ENCODE data around the gene ZNRF3. TPM values are rescaled to one million over a fixed set of nuclear protein-coding genes. Genes with fewer than 3 reads are reported as not detected.
A peak's percentile ranks its signal among the peaks of the same experiment; 100 is the strongest.
"Not testable (repeated sequence)": the region's sequence is repeated elsewhere in the genome, so short reads cannot be mapped to it uniquely, and the experiment has no call there.

ZNRF3 gene
- total RNA-seq, 2 donors from 2014 or later = 0.66 to 1.7 TPM

- no peak overlapping the region for H3K27ac Mint-ChIP-seq
- ATAC-seq (no peak), DNase-seq (ENCODE audit: low spot score in 2 of 2) (no peak)
- H3K9me3 Mint-ChIP-seq = no peaks in the 10 kb centered on the region
- H3K36me3 Mint-ChIP-seq = no peaks in the 10 kb centered on the region
Measured at GRCh38 chr22:29081517-29082236, 198.3 kb downstream of the ZNRF3 start.

- no peaks in the 10 kb centered on the region for H3K36me3 Mint-ChIP-seq
- ATAC-seq (no peak), DNase-seq (ENCODE audit: low spot score in 2 of 2) (no peak)
- no peaks in the 10 kb centered on the region for H3K9me3 Mint-ChIP-seq
- peak overlapping the region in 1 of 2 donors; percentile 29 for H3K27ac Mint-ChIP-seq
Measured at GRCh38 chr22:29082826-29083545, 199.6 kb downstream of the ZNRF3 start.

- not testable (repeated sequence) for DNase-seq (ENCODE audit: low spot score in 2 of 2); ATAC-seq; H3K36me3 Mint-ChIP-seq; H3K27ac Mint-ChIP-seq; H3K9me3 Mint-ChIP-seq
Measured at GRCh38 chr22:29083576-29083932, 200.2 kb downstream of the ZNRF3 start.

- Mint-ChIP-seq H3K27ac (no peak overlapping the region), H3K9me3 (no peaks in the 10 kb centered on the region), H3K36me3 (no peaks in the 10 kb centered on the region)
- DNase-seq (ENCODE audit: low spot score in 2 of 2) = no peak
- no peak for ATAC-seq
Measured at GRCh38 chr22:29083933-29084591, 200.7 kb downstream of the ZNRF3 start.

GRCh38 chr22:29087012-29087411 is 203.6 kb downstream of the ZNRF3 start:
- no peak for ATAC-seq
- H3K27ac Mint-ChIP-seq = no peak overlapping the region
- no peak for DNase-seq (ENCODE audit: low spot score in 2 of 2)
- no peaks in the 10 kb centered on the region for H3K36me3 Mint-ChIP-seq
- no peaks in the 10 kb centered on the region for H3K9me3 Mint-ChIP-seq

- no peak for DNase-seq (ENCODE audit: low spot score in 2 of 2)
- no peaks in the 10 kb centered on the region for H3K9me3 Mint-ChIP-seq
- no peaks in the 10 kb centered on the region for H3K36me3 Mint-ChIP-seq
- H3K27ac Mint-ChIP-seq = no peak overlapping the region
- no peak for ATAC-seq
Measured at GRCh38 chr22:29088809-29089208, 205.4 kb downstream of the ZNRF3 start.

GRCh38 chr22:29089507-29089906 is 206.1 kb downstream of the ZNRF3 start:
- DNase-seq (ENCODE audit: low spot score in 2 of 2) = no peak
- Mint-ChIP-seq H3K9me3 (no peaks in the 10 kb centered on the region), H3K27ac (no peak overlapping the region), H3K36me3 (no peaks in the 10 kb centered on the region)
- ATAC-seq = no peak

- Mint-ChIP-seq H3K9me3 (no peaks in the 10 kb centered on the region), H3K36me3 (no peaks in the 10 kb centered on the region), H3K27ac (no peak overlapping the region)
- no peak for ATAC-seq
- no peak for DNase-seq (ENCODE audit: low spot score in 2 of 2)
Measured at GRCh38 chr22:29090039-29090438, 206.7 kb downstream of the ZNRF3 start.

- peak overlapping the region in 1 of 2 donors; percentile 2 for H3K27ac Mint-ChIP-seq
- DNase-seq (ENCODE audit: low spot score in 2 of 2) (no peak), ATAC-seq (no peak)
- no peaks in the 10 kb centered on the region for H3K36me3 Mint-ChIP-seq
- H3K9me3 Mint-ChIP-seq = no peaks in the 10 kb centered on the region
Measured at GRCh38 chr22:29092243-29092642, 208.9 kb downstream of the ZNRF3 start.

GRCh38 chr22:29093030-29093429 is 209.7 kb downstream of the ZNRF3 start:
- Mint-ChIP-seq H3K27ac (no peak overlapping the region), H3K9me3 (no peaks in the 10 kb centered on the region), H3K36me3 (no peaks in the 10 kb centered on the region)
- no peak for ATAC-seq
- DNase-seq (ENCODE audit: low spot score in 2 of 2) = no peak

- Mint-ChIP-seq H3K9me3 (no peaks in the 10 kb centered on the region), H3K27ac (no peak overlapping the region), H3K36me3 (no peaks in the 10 kb centered on the region)
- no peak for DNase-seq (ENCODE audit: low spot score in 2 of 2)
- ATAC-seq = no peak
Measured at GRCh38 chr22:29093501-29094300, 210.3 kb downstream of the ZNRF3 start.

GRCh38 chr22:29095459-29095858 is 212.1 kb downstream of the ZNRF3 start:
- no peaks in the 10 kb centered on the region for H3K36me3 Mint-ChIP-seq
- no peak overlapping the region for H3K27ac Mint-ChIP-seq
- no peaks in the 10 kb centered on the region for H3K9me3 Mint-ChIP-seq
- DNase-seq (ENCODE audit: low spot score in 2 of 2) = no peak
- no peak for ATAC-seq

GRCh38 chr22:29096736-29097669 is 213.6 kb downstream of the ZNRF3 start:
- Mint-ChIP-seq H3K9me3 (no peaks in the 10 kb centered on the region), H3K36me3 (no peaks in the 10 kb centered on the region), H3K27ac (no peak overlapping the region)
- DNase-seq (ENCODE audit: low spot score in 2 of 2) (no peak), ATAC-seq (no peak)

- no peak overlapping the region for H3K27ac Mint-ChIP-seq
- H3K9me3 Mint-ChIP-seq = no peaks in the 10 kb centered on the region
- H3K36me3 Mint-ChIP-seq = no peaks in the 10 kb centered on the region
- DNase-seq (ENCODE audit: low spot score in 2 of 2) (no peak), ATAC-seq (no peak)
Measured at GRCh38 chr22:29098296-29098695, 214.9 kb downstream of the ZNRF3 start.

- no peaks in the 10 kb centered on the region for H3K9me3 Mint-ChIP-seq
- H3K27ac Mint-ChIP-seq = no peak overlapping the region
- no peak for ATAC-seq
- DNase-seq (ENCODE audit: low spot score in 2 of 2) = no peak
- no peaks in the 10 kb centered on the region for H3K36me3 Mint-ChIP-seq
Measured at GRCh38 chr22:29102300-29102699, 218.9 kb downstream of the ZNRF3 start.

GRCh38 chr22:29103121-29103520 is 219.7 kb downstream of the ZNRF3 start:
- DNase-seq (ENCODE audit: low spot score in 2 of 2) (no peak), ATAC-seq (no peak)
- no peaks in the 10 kb centered on the region for H3K9me3 Mint-ChIP-seq
- no peak overlapping the region for H3K27ac Mint-ChIP-seq
- H3K36me3 Mint-ChIP-seq = no peaks in the 10 kb centered on the region

All from activated naive CD4-positive, alpha-beta T cell treated with anti-CD3 and anti-CD28 coated beads, Interleukin-2, amount 50 U/mL, for 72 hours (primary cell).